Heart right ventricle (tissue), 16 donors: Measurements from ENCODE around the gene LYSMD3. TPM values are rescaled to one million over a fixed set of nuclear protein-coding genes. Genes with fewer than 3 reads are reported as not detected.
A peak's percentile ranks its signal among the peaks of the same experiment; 100 is the strongest.

Source experiments
- ATAC-seq, 8 donors: fragments of 200-7000 bp; cut with Tn5 transposase; one replicate each; pipeline ENCODE4 v1.9.1; 2020; ENCODE audit warnings: mild to moderate bottlenecking in 8 of 8, moderate library complexity in 8 of 8, moderate number of reproducible peaks in 1 of 8
- DNase-seq, 2 donors: peaks; one replicate each; pipeline ENCODE4 v3.0.0-alpha.2; 2020
- H3K27ac ChIP-seq, 10 donors: fragments of 200-600 bp; sonication (generic) in 2 of 10; one replicate each; pipeline versions ENCODE4 v1.5.0 to v1.8.0; 2020 to 2022; ENCODE audit warnings: mild to moderate bottlenecking in 3 of 10
- H3K27me3 ChIP-seq, 7 donors: fragments of 200-600 bp; one replicate each; pipeline ENCODE4 v1.8.0; 2021 to 2022; ENCODE audit warnings: mild to moderate bottlenecking in 2 of 7
- H3K36me3 ChIP-seq, 9 donors: fragments of 200-600 bp; sonication (generic) in 1 of 9; one replicate each; pipeline versions ENCODE4 v1.5.0 to v1.8.0; 2020 to 2022; ENCODE audit warnings: mild to moderate bottlenecking in 2 of 9
- H3K4me1 ChIP-seq, 9 donors: fragments of 200-600 bp; sonication (generic) in 1 of 9; one replicate each; pipeline versions ENCODE4 v1.5.0 to v1.8.0; 2020 to 2022; ENCODE audit warnings: mild to moderate bottlenecking in 4 of 9
- H3K4me3 ChIP-seq, 10 donors: fragments of 200-600 bp; sonication (generic) in 2 of 10; one replicate each; pipeline versions ENCODE4 v1.5.0 to v1.8.0; 2020 to 2022; ENCODE audit warnings: mild to moderate bottlenecking in 7 of 10, moderate library complexity in 2 of 10
- H3K9me3 ChIP-seq, 11 donors: fragments of 200-600 bp in 10 of 11; sonication (generic) in 2 of 11; one replicate each; pipeline versions ENCODE4 v1.5.0 to v1.8.0; 2013 to 2022; ENCODE audit warnings: mild to moderate bottlenecking in 2 of 11, control low read depth in 1 of 11, moderate library complexity in 1 of 11
- CTCF ChIP-seq, 9 donors: fragments of 200-600 bp; sonication (generic) in 2 of 9; IDR thresholded peaks; one replicate each; pipeline versions ENCODE4 v1.5.0 to v1.8.0; 2021 to 2022; ENCODE audit warnings: antibody characterized with exemption in 9 of 9, mild to moderate bottlenecking in 5 of 9, moderate library complexity in 1 of 9
- WGBS, 2 donors: extraction: QIAGEN DNeasy Blood & Tissue Kit; methylation state at CpG; one replicate each; pipeline ENCODE4 v1.1.7; 2013; ENCODE audit warnings: inconsistent platforms in 1 of 2; 5-methylcytosine and 5-hydroxymethylcytosine counted together
- intact Hi-C, 10 donors: fragments of 100-400 bp; cut with DNase I; formaldehyde crosslinking; loops; one replicate each; pipeline versions ENCODE4 v1.11.1 to v1.14.2; 2022
- polyA plus RNA-seq, 2 donors: library from polyadenylated mRNA; stranded (reverse); fragments of 200-250 nt; gene quantifications; one replicate each; pipeline ENCODE4 v1.2.3, GENCODE V29; 2013
- total RNA-seq, 10 donors: library from RNA; stranded (reverse); fragmentation: NEBNext Ultra II Directional in 3 of 10; extraction: Animal tissue kit (Norgen Biotek cat#: 25700) in 3 of 10; gene quantifications; one replicate each; pipeline versions ENCODE4 v1.2.1 to v1.2.4, GENCODE V29; 2021 to 2023
- donor health status: Arrhythmogenic right ventricular cardiomyopathy.
- donor health status: ischemic (EF 13 %, LVEDD 7.1; RV severe dilation, severe dysfunction).
- donor health status: healthy with polysubstance abuse.
- donor health status: DM: no; HTN: yes; CAD: no.
- donor health status: DM: no; HTN: no; CAD: no.
- donor health status: ischemic (EF 25% LVEDD 6.9; RV normal size, moderate dysfunction).
- donor health status: ischemic (EF 25% LVEDD 5.7; RV mildly dilated, moderate dysfunction).
- donor health status: healthy.
- donor health status: DM: yes; HTN: yes; CAD: no.
- donor health status: Ischemic cardiomyopathy.
- donor health status: ischemic (EF 35%, LVEDD 5.7; RV mildly dilated, moderate dysfunction).
- donor health status: nonischemic (EF 11% LVEDD 7.7; RV severe dilation, severe dysfunction).
- donor health status: DM: yes; HTN: yes; CAD: no.
- donor health status: PGD.
- donor health status: ischemic (EF 29% LVEDD 5.4; RV normal size, mild dysfunction).
- donor health status: nonischemic (EF 23%, LVEDD 6.1; RV moderate dilation, normal function).

LYSMD3 gene
- total and polyA plus RNA-seq, 12 donors, result 5.8 to 26.7 (median 19.3) TPM

- ATAC-seq (no peak), DNase-seq (no peak)
- Histone ChIP-seq H3K27me3 (no peaks in the 10 kb centered on the region), H3K4me1 (peaks cover 0 to 21% (median 16%) of the 10 kb centered on the region in 9 donors), H3K27ac (no peak overlapping the region), H3K4me3 (peak overlapping the region in 2 of 10 donors; percentile 5 to 16), H3K36me3 (no peaks in the 10 kb centered on the region), H3K9me3 (no peaks in the 10 kb centered on the region)
- no peak for TF ChIP-seq CTCF (IDR thresholded peaks at IDR 0.05)
- 77 to 79% methylated on average over 8 of the region's 8 CpGs for whole genome bisulfite sequencing, 2 donors
- intact Hi-C loops, result loop anchor here in 4 of 10 donors (5.0 to 10.0 kb wide), 2 partner anchors 47 to 50 kb away; partner anchors contain the start of gene LYSMD3 (in 4 of the 4)
Observed at GRCh38 chr5:90477621-90478215, 51.7 kb downstream of the LYSMD3 start.

GRCh38 chr5:90477073-90477472, 52.3 kb downstream of the LYSMD3 start:
- Histone ChIP-seq H3K27ac (no peak overlapping the region), H3K9me3 (no peaks in the 10 kb centered on the region), H3K27me3 (no peaks in the 10 kb centered on the region), H3K36me3 (no peaks in the 10 kb centered on the region), H3K4me3 (no peak overlapping the region), H3K4me1 (peaks cover 0 to 28% (median 19%) of the 10 kb centered on the region in 9 donors)
- 49 to 50% methylated on average over 2 of the region's 2 CpGs for WGBS, 2 donors
- TF ChIP-seq CTCF (IDR thresholded peaks at IDR 0.05), result no peak
- ATAC-seq, result no peak
- intact Hi-C loops, result loop anchor here in 4 of 10 donors (5.0 to 10.0 kb wide), 2 partner anchors 48 to 50 kb away; partner anchors contain the start of gene LYSMD3 (in 4 of the 4)
- no peak for DNase-seq

GRCh38 chr5:90476391-90476790, 53.0 kb downstream of the LYSMD3 start:
- no peaks in the 10 kb centered on the region for H3K27me3 ChIP-seq
- WGBS, 2 donors, result 83 to 90% methylated on average over 3 of the region's 3 CpGs
- DNase-seq (no peak), ATAC-seq (no peak)
- H3K4me3 ChIP-seq, result no peak overlapping the region
- H3K36me3 ChIP-seq, result no peaks in the 10 kb centered on the region
- H3K4me1 ChIP-seq, result peaks cover 0 to 30% (median 19%) of the 10 kb centered on the region in 9 donors
- no peaks in the 10 kb centered on the region for H3K9me3 ChIP-seq
- intact Hi-C loops, result loop anchor here in 4 of 10 donors (5.0 to 10.0 kb wide), 2 partner anchors 48 to 51 kb away; partner anchors contain the start of gene LYSMD3 (in 4 of the 4)
- no peak for TF ChIP-seq CTCF (IDR thresholded peaks at IDR 0.05)
- H3K27ac ChIP-seq, result no peak overlapping the region

GRCh38 chr5:90475436-90475980, 53.9 kb downstream of the LYSMD3 start:
- Histone ChIP-seq H3K27ac (no peak overlapping the region), H3K4me3 (peak overlapping the region in 7 of 10 donors; percentile 67 to 95 (median 90))
- intact Hi-C loops, result loop anchor here in 6 of 10 donors (2.0 to 10.0 kb wide), 3 partner anchors 49 to 53 kb away; partner anchors contain the start of gene LYSMD3 (in 6 of the 6)

More at GRCh38 chr5:90475436-90475980, 53.9 kb downstream of the LYSMD3 start:
- Histone ChIP-seq H3K9me3 (no peaks in the 10 kb centered on the region), H3K36me3 (no peaks in the 10 kb centered on the region), H3K27me3 (no peaks in the 10 kb centered on the region), H3K4me1 (peaks cover 0 to 30% (median 19%) of the 10 kb centered on the region in 9 donors)
- no peak for TF ChIP-seq CTCF (IDR thresholded peaks at IDR 0.05)
- DNase-seq (no peak), ATAC-seq (no peak)
- 63 to 72% methylated on average over 17 of the region's 17 CpGs for whole genome bisulfite sequencing, 2 donors
